Suprapubic skin (tissue), 4 donors: ENCODE results near the gene SLC8B1. TPM values are rescaled to one million over a fixed set of nuclear protein-coding genes. Genes with fewer than 3 reads are reported as not detected.

Experiments used
- DNase-seq, 2 donors: peaks; one replicate each; pipeline ENCODE4 v3.0.0-alpha.2; 2019; ENCODE audit warnings: low spot score in 2 of 2
- H3K27ac ChIP-seq: fragments of 200-600 bp; sonication (generic); one replicate; pipeline ENCODE4 v1.5.1; 2019
- H3K27me3 ChIP-seq: fragments of 200-600 bp; sonication (generic); one replicate; pipeline ENCODE4 v1.5.1; 2019
- H3K36me3 ChIP-seq: fragments of 200-600 bp; sonication (generic); one replicate; pipeline ENCODE4 v1.5.1; 2019
- H3K4me1 ChIP-seq: fragments of 200-600 bp; sonication (generic); one replicate; pipeline ENCODE4 v1.5.1; 2019
- H3K4me3 ChIP-seq: fragments of 200-600 bp; sonication (generic); one replicate; pipeline ENCODE4 v1.5.1; 2019; ENCODE audit warnings: mild to moderate bottlenecking
- H3K9me3 ChIP-seq: fragments of 200-600 bp; sonication (generic); one replicate; pipeline ENCODE4 v1.5.1; 2019
- CTCF ChIP-seq, 2 donors: fragments of 200-600 bp in 1 of 2; fragments of 450-650 bp in 1 of 2; sonication (generic) in 1 of 2; IDR thresholded peaks; one replicate each; pipeline ENCODE4 v1.5.1; 2016 to 2019; ENCODE audit warnings: antibody characterized with exemption in 2 of 2, mild to moderate bottlenecking in 1 of 2, moderate library complexity in 1 of 2
- EP300 ChIP-seq: sonication (generic); formaldehyde crosslinking; IDR thresholded peaks from one replicate; pipeline ENCODE4 v1.6.1; 2017; ENCODE audit warnings: antibody characterized with exemption
- POLR2A ChIP-seq, 2 donors: fragments of 450-650 bp; IDR thresholded peaks; one replicate each; pipeline ENCODE4 v1.6.1; 2017; ENCODE audit warnings: antibody characterized with exemption in 2 of 2, mild to moderate bottlenecking in 2 of 2, moderate library complexity in 2 of 2
- POLR2AphosphoS5 ChIP-seq, 3 donors: sonication (generic); formaldehyde crosslinking; IDR thresholded peaks; one replicate each; pipeline ENCODE4 v1.6.1; 2017; ENCODE audit warnings: antibody characterized with exemption in 3 of 3
- WGBS: methylation state at CpG from one replicate; pipeline ENCODE4 v1.1.5; 2018; 5-methylcytosine and 5-hydroxymethylcytosine counted together
- total RNA-seq, 4 donors: library from RNA; depleted of rRNA; stranded (reverse); fragments of >200 nt; gene quantifications; one replicate each; pipeline ENCODE4 v1.1.0, GENCODE V29; 2016

SLC8B1 gene
- total RNA-seq, 4 donors from 2014 or later = 29.1 to 70.2 (median 34.9) TPM

- no peak for DNase-seq
- H3K27me3 ChIP-seq = no peaks in the 10 kb centered on the region
- H3K27ac ChIP-seq = no peak overlapping the region
- peaks cover 35% of the 10 kb centered on the region for H3K36me3 ChIP-seq
- WGBS = 81% methylated on average over 6 of the region's 6 CpGs
- H3K4me3 ChIP-seq = no peak overlapping the region
- TF ChIP-seq POLR2AphosphoS5 (IDR thresholded peaks at IDR 0.05) (no peak), EP300 (no peak)
- H3K4me1 ChIP-seq = no peaks in the 10 kb centered on the region
- no peaks in the 10 kb centered on the region for H3K9me3 ChIP-seq
Measured at GRCh38 chr12:113369391-113369985, 34.6 kb upstream of the SLC8B1 start.

GRCh38 chr12:113368331-113368730 is 33.4 kb upstream of the SLC8B1 start:
- no peaks in the 10 kb centered on the region for H3K27me3 ChIP-seq
- no peak for DNase-seq
- TF ChIP-seq POLR2A (IDR thresholded peaks at IDR 0.05) = no peak
- TF ChIP-seq EP300 = no peak
- TF ChIP-seq POLR2AphosphoS5 (IDR thresholded peaks at IDR 0.05) = no peak
- TF ChIP-seq CTCF (IDR thresholded peaks at IDR 0.05) = no peak
- no peaks in the 10 kb centered on the region for H3K9me3 ChIP-seq
- H3K4me1 ChIP-seq = no peaks in the 10 kb centered on the region
- peaks cover 26% of the 10 kb centered on the region for H3K36me3 ChIP-seq
- 87% methylated on average over 4 of the region's 4 CpGs for WGBS
- H3K4me3 ChIP-seq = no peak overlapping the region
- H3K27ac ChIP-seq = no peak overlapping the region

- H3K4me3 ChIP-seq = no peak overlapping the region
- H3K27me3 ChIP-seq = no peaks in the 10 kb centered on the region
- no peak overlapping the region for H3K27ac ChIP-seq
- H3K9me3 ChIP-seq = no peaks in the 10 kb centered on the region
- DNase-seq = no peak
- peaks cover 6% of the 10 kb centered on the region for H3K4me1 ChIP-seq
- H3K36me3 ChIP-seq = peaks cover 14% of the 10 kb centered on the region
- WGBS = 75% methylated on average over 4 of the region's 4 CpGs
- no peak for TF ChIP-seq EP300
- no peak for TF ChIP-seq CTCF (IDR thresholded peaks at IDR 0.05)
- TF ChIP-seq POLR2AphosphoS5 (IDR thresholded peaks at IDR 0.05) = no peak
Measured at GRCh38 chr12:113366827-113367226, 31.9 kb upstream of the SLC8B1 start.

GRCh38 chr12:113365639-113366395 is 30.9 kb upstream of the SLC8B1 start:
- Histone ChIP-seq H3K4me3 (no peak overlapping the region), H3K27ac (no peak overlapping the region), H3K27me3 (no peaks in the 10 kb centered on the region), H3K9me3 (no peaks in the 10 kb centered on the region), H3K4me1 (peaks cover 12% of the 10 kb centered on the region), H3K36me3 (peaks cover 13% of the 10 kb centered on the region)
- DNase-seq = no peak
- 86% methylated on average over 7 of the region's 7 CpGs for whole genome bisulfite sequencing
- TF ChIP-seq POLR2AphosphoS5 (IDR thresholded peaks at IDR 0.05) = no peak
- TF ChIP-seq POLR2A (IDR thresholded peaks at IDR 0.05) = no peak

GRCh38 chr12:113364698-113365097 is 29.8 kb upstream of the SLC8B1 start:
- no peaks in the 10 kb centered on the region for H3K9me3 ChIP-seq
- 99% methylated on average over 5 of the region's 5 CpGs for WGBS
- no peak overlapping the region for H3K27ac ChIP-seq
- H3K36me3 ChIP-seq = peaks cover 11% of the 10 kb centered on the region
- TF ChIP-seq EP300 = no peak
- H3K4me1 ChIP-seq = peaks cover 23% of the 10 kb centered on the region
- H3K4me3 ChIP-seq = no peak overlapping the region
- DNase-seq = no peak
- no peaks in the 10 kb centered on the region for H3K27me3 ChIP-seq

GRCh38 chr12:113361574-113362370 is 26.9 kb upstream of the SLC8B1 start:
- no peak for DNase-seq
- Histone ChIP-seq H3K9me3 (no peaks in the 10 kb centered on the region), H3K27me3 (no peaks in the 10 kb centered on the region), H3K36me3 (peaks cover 4% of the 10 kb centered on the region), H3K4me3 (no peak overlapping the region), H3K27ac (no peak overlapping the region), H3K4me1 (peaks cover 38% of the 10 kb centered on the region)
- TF ChIP-seq POLR2A (IDR thresholded peaks at IDR 0.05) = no peak
- TF ChIP-seq CTCF (IDR thresholded peaks at IDR 0.05) = no peak
- no peak for TF ChIP-seq POLR2AphosphoS5 (IDR thresholded peaks at IDR 0.05)
- no peak for TF ChIP-seq EP300
- 49% methylated on average over 12 of the region's 12 CpGs for WGBS
